Body of pancreas (tissue), 4 donors: ENCODE results near the gene RAMAC. TPM values are rescaled to one million over a fixed set of nuclear protein-coding genes. Genes with fewer than 3 reads are reported as not detected.

Experiments
- ATAC-seq: fragments of 150-250 bp; one replicate; pipeline ENCODE4 v1.9.1; 2016
- DNase-seq, 4 donors: peaks; one replicate each; pipeline ENCODE4 v3.0.0-alpha.2; 2019
- H3K27ac ChIP-seq, 4 donors: fragments of 200-600 bp; sonication (generic); 1 replicate in 3 of 4; 2 replicates in 1 of 4; pipeline versions ENCODE4 v1.5.1 to v1.6.1; 2016 to 2019; ENCODE audit warnings: mild to moderate bottlenecking in 1 of 4, mixed read lengths in 1 of 4, moderate library complexity in 1 of 4
- H3K27me3 ChIP-seq, 2 donors: fragments of 200-600 bp; sonication (generic); one replicate each; pipeline ENCODE4 v1.6.0; 2016; ENCODE audit warnings: mild to moderate bottlenecking in 1 of 2
- H3K36me3 ChIP-seq, 2 donors: fragments of 200-600 bp; sonication (generic); replicated peaks in 1 of 2; 2 replicates each; pipeline ENCODE4 v1.5.1; 2016; ENCODE audit warnings: low read depth in 2 of 2; ENCODE audit not compliant: insufficient read depth in 1 of 2
- H3K4me1 ChIP-seq: fragments of 200-600 bp; sonication (generic); one replicate; pipeline ENCODE4 v1.6.0; 2016
- H3K4me3 ChIP-seq, 2 donors: fragments of 200-600 bp; sonication (generic); 1 replicate in 1 of 2; 2 replicates in 1 of 2; pipeline ENCODE4 v1.5.1; 2016 to 2019
- H3K9me3 ChIP-seq, 3 donors: fragments of 200-600 bp; sonication (generic); 1 replicate in 2 of 3; 2 replicates in 1 of 3; pipeline ENCODE4 v1.5.1; 2016
- POLR2A ChIP-seq, 3 donors: fragments of 450-650 bp; IDR thresholded peaks; one replicate each; pipeline ENCODE4 v1.6.1; 2016; ENCODE audit warnings: antibody characterized with exemption in 3 of 3, mild to moderate bottlenecking in 2 of 3
- WGBS, 2 donors: methylation state at CpG; one replicate each; pipeline ENCODE4 v1.1.5; 2017; 5-methylcytosine and 5-hydroxymethylcytosine counted together
- intact Hi-C: fragments of 100-400 bp; cut with DNase I; formaldehyde crosslinking; loops from one replicate; pipeline ENCODE4 v1.15.1; 2023
- total RNA-seq, 2 donors: library from RNA; depleted of rRNA; stranded (reverse); fragments of >200 nt; gene quantifications; one replicate each; pipeline ENCODE4 v1.1.0, GENCODE V29; 2016
- TF ChIP-seq, protein P1 (sequence below), 7 experiments: fragments of 450-650 bp in 4 of 7; fragments of 200-600 bp in 3 of 7; sonication (generic) in 3 of 7; IDR thresholded peaks; one replicate each; pipeline ENCODE4 v1.5.1; 2016 to 2019; ENCODE audit warnings: antibody characterized with exemption in 7 of 7

Gene RAMAC
- total RNA-seq, 2 donors from 2014 or later = 9.1 to 12.2 TPM

DNA sequence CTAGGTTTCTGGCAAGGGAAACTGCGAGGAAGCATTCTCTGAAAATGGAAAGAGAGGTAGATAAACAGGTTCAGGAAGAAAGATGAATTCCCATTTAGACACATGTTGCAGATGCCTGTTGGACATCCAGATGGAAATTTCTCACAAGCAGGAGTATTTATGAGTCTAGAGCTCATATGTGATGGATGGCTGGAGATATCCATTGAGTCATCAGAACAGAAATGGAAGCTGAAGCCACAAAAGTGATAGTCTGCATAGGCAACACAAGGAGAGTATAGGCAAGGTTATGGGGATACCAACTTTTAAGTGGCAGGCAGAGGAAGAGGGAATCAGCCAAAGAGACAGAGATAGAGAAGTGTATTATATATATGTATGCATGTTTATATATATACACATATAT lies 6.3 kb upstream of the RAMAC start:
- 83 to 85% methylated on average over 1 of the region's 1 CpG for WGBS, 2 donors
- no peak for DNase-seq
- Histone ChIP-seq H3K36me3 (no peaks in the 10 kb centered on the region), H3K9me3 (no peaks in the 10 kb centered on the region), H3K4me3 (no peak overlapping the region), H3K27me3 (no peaks in the 10 kb centered on the region), H3K4me1 (peaks cover 1% of the 10 kb centered on the region), H3K27ac (no peak overlapping the region)
- intact Hi-C loops = no loop called here
- no peak for ATAC-seq
- TF ChIP-seq POLR2A (IDR thresholded peaks at IDR 0.05) = no peak
- TF ChIP-seq, protein P1, sequence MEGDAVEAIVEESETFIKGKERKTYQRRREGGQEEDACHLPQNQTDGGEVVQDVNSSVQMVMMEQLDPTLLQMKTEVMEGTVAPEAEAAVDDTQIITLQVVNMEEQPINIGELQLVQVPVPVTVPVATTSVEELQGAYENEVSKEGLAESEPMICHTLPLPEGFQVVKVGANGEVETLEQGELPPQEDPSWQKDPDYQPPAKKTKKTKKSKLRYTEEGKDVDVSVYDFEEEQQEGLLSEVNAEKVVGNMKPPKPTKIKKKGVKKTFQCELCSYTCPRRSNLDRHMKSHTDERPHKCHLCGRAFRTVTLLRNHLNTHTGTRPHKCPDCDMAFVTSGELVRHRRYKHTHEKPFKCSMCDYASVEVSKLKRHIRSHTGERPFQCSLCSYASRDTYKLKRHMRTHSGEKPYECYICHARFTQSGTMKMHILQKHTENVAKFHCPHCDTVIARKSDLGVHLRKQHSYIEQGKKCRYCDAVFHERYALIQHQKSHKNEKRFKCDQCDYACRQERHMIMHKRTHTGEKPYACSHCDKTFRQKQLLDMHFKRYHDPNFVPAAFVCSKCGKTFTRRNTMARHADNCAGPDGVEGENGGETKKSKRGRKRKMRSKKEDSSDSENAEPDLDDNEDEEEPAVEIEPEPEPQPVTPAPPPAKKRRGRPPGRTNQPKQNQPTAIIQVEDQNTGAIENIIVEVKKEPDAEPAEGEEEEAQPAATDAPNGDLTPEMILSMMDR (IDR thresholded peaks at IDR 0.05) = no peak

GRCh38 chr15:82980981-82981380 lies 5.0 kb upstream of the RAMAC start:
- Histone ChIP-seq H3K27ac (no peak overlapping the region), H3K27me3 (no peaks in the 10 kb centered on the region), H3K4me3 (no peak overlapping the region), H3K4me1 (peaks cover 9% of the 10 kb centered on the region), H3K36me3 (no peaks in the 10 kb centered on the region), H3K9me3 (no peaks in the 10 kb centered on the region)
- intact Hi-C loops = no loop called here
- no peak for TF ChIP-seq POLR2A (IDR thresholded peaks at IDR 0.05)
- TF ChIP-seq, protein P1 (IDR thresholded peaks at IDR 0.05) = no peak
- DNase-seq (no peak), ATAC-seq (no peak)
- WGBS, 2 donors = 60 to 66% methylated on average over 2 of the region's 2 CpGs

- DNase-seq (no peak), ATAC-seq (no peak)
- Histone ChIP-seq H3K27me3 (no peaks in the 10 kb centered on the region), H3K27ac (peak overlapping the region; percentile 42 to 90 (median 85)), H3K9me3 (no peaks in the 10 kb centered on the region), H3K36me3 (peaks cover 0 to 2% of the 10 kb centered on the region in 2 donors), H3K4me3 (peak overlapping the region; percentile 85 to 89), H3K4me1 (peaks cover 20% of the 10 kb centered on the region)
- no peak for TF ChIP-seq POLR2A (IDR thresholded peaks at IDR 0.05)
- TF ChIP-seq, protein P1 (IDR thresholded peaks at IDR 0.05) = peak in 1 of 7 experiments; percentile 11
- 1% methylated on average over 8 to 12 of the region's 12 CpGs for WGBS, 2 donors
- intact Hi-C loops = no loop called here
Observed at GRCh38 chr15:82986442-82986780, 401 bp downstream of the RAMAC start.

- ATAC-seq (no peak), DNase-seq (peak in 3 of 4 donors; percentile 28 to 61 (median 40))
- Histone ChIP-seq H3K4me3 (no peak overlapping the region), H3K9me3 (no peaks in the 10 kb centered on the region), H3K4me1 (peaks cover 13% of the 10 kb centered on the region), H3K27me3 (no peaks in the 10 kb centered on the region), H3K36me3 (peaks cover 0 to 2% of the 10 kb centered on the region in 2 donors), H3K27ac (peak overlapping the region in 2 of 4 donors; percentile 4 to 18)
- 65 to 72% methylated on average over 3 of the region's 3 CpGs for WGBS, 2 donors
- intact Hi-C loops = no loop called here
- TF ChIP-seq, protein P1 (IDR thresholded peaks at IDR 0.05) = no peak
- TF ChIP-seq POLR2A (IDR thresholded peaks at IDR 0.05) = no peak
Observed at GRCh38 chr15:82992436-82992998, 6.5 kb downstream of the RAMAC start.

- Histone ChIP-seq H3K4me3 (no peak overlapping the region), H3K4me1 (peaks cover 11% of the 10 kb centered on the region), H3K27ac (no peak overlapping the region), H3K27me3 (no peaks in the 10 kb centered on the region), H3K9me3 (no peaks in the 10 kb centered on the region), H3K36me3 (peaks cover 0 to 2% of the 10 kb centered on the region in 2 donors)
- DNase-seq = no peak
- intact Hi-C loops = no loop called here
- no peak for ATAC-seq
- WGBS, 2 donors = 59 to 76% methylated on average over 4 of the region's 4 CpGs
- no peak for TF ChIP-seq POLR2A (IDR thresholded peaks at IDR 0.05)
- TF ChIP-seq, protein P1 (IDR thresholded peaks at IDR 0.05) = no peak
Observed at GRCh38 chr15:82993144-82993543, 7.1 kb downstream of the RAMAC start.
